ENCODE measurements around the gene FOSL2. TPM values are rescaled to one million over a fixed set of nuclear protein-coding genes. Genes with fewer than 3 reads are reported as not detected.

The FOSL2 gene
- total RNA-seq, 2 donors from 2014 or later = 1.4 to 3.8 TPM

DNA sequence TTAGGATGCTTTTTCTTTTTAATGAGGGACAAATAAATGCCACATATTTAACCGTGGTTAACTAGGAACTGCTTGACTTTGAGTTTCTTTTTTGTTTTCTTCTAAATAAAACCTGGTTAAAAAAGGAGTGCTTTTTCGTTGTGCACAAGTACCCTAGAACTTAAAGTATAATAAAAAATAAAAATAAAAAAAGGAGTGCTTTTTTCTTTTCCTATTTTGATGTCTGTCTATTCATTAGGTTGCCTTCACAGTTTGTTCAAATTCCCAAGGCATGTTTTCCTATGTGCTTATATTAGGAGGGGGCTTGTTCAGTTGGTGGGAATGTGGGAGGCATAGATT is 4.4 kb downstream of the FOSL2 start:
- 0% methylated on average over 1 of the region's 2 CpGs; no CpG with 5 or more reads in 1 of the 2 experiments for WGBS, 2 experiments (ENCODE audit: insufficient coverage in 1 of 2, insufficient read length in 1 of 2)
- Mint-ChIP-seq H3K27ac (no peak overlapping the region), H3K4me1 (peaks cover 15% of the 10 kb centered on the region), H3K4me3 (no peak overlapping the region), H3K9me3 (no peaks in the 10 kb centered on the region), H3K36me3 (ENCODE audit: low read depth) (no peaks in the 10 kb centered on the region), H3K27me3 (ENCODE audit: insufficient read depth) (no peaks in the 10 kb centered on the region)
- no peak overlapping the region for H3K4me3 ChIP-seq (ENCODE audit: low read length)
- peaks cover 8% of the 10 kb centered on the region for H3K4me1 ChIP-seq (ENCODE audit: control insufficient read depth, insufficient read depth, low read length)
- no peak for TF ChIP-seq CTCF (conservative IDR thresholded peaks at IDR 0.05)
- H3K9ac ChIP-seq (ENCODE audit: extremely low read depth, low read length, poor library complexity, severe bottlenecking) = no peak overlapping the region
- no peaks in the 10 kb centered on the region for H3K9me3 ChIP-seq (ENCODE audit: control insufficient read depth, low read length)
- no peaks in the 10 kb centered on the region for H3K36me3 ChIP-seq (ENCODE audit: control insufficient read depth, insufficient read depth, low read length)
- peaks cover 19% of the 10 kb centered on the region for H3K27me3 ChIP-seq (ENCODE audit: control insufficient read depth, insufficient read depth, low read length, poor library complexity, severe bottlenecking)
- H3K27ac ChIP-seq (ENCODE audit: low read depth, low read length) = no peak overlapping the region
- no peak for DNase-seq

GRCh38 chr2:28398101-28398834 is 5.6 kb downstream of the FOSL2 start:
- peaks cover 8% of the 10 kb centered on the region for H3K4me1 ChIP-seq (ENCODE audit: control insufficient read depth, insufficient read depth, low read length)
- H3K27ac ChIP-seq (ENCODE audit: low read depth, low read length) = no peak overlapping the region
- Mint-ChIP-seq H3K4me1 (peaks cover 15% of the 10 kb centered on the region), H3K4me3 (no peak overlapping the region), H3K36me3 (ENCODE audit: low read depth) (no peaks in the 10 kb centered on the region), H3K9me3 (no peaks in the 10 kb centered on the region), H3K27ac (no peak overlapping the region), H3K27me3 (ENCODE audit: insufficient read depth) (no peaks in the 10 kb centered on the region)
- peaks cover 3% of the 10 kb centered on the region for H3K36me3 ChIP-seq (ENCODE audit: control insufficient read depth, insufficient read depth, low read length)
- 93 to 96% methylated on average over 8 to 13 of the region's 13 CpGs for WGBS, 2 experiments (ENCODE audit: insufficient coverage in 1 of 2, insufficient read length in 1 of 2)
- no peak overlapping the region for H3K4me3 ChIP-seq (ENCODE audit: low read length)
- peaks cover 19% of the 10 kb centered on the region for H3K27me3 ChIP-seq (ENCODE audit: control insufficient read depth, insufficient read depth, low read length, poor library complexity, severe bottlenecking)
- no peaks in the 10 kb centered on the region for H3K9me3 ChIP-seq (ENCODE audit: control insufficient read depth, low read length)
- TF ChIP-seq CTCF (conservative IDR thresholded peaks at IDR 0.05) = no peak
- no peak for DNase-seq
- no peak overlapping the region for H3K9ac ChIP-seq (ENCODE audit: extremely low read depth, low read length, poor library complexity, severe bottlenecking)

DNA sequence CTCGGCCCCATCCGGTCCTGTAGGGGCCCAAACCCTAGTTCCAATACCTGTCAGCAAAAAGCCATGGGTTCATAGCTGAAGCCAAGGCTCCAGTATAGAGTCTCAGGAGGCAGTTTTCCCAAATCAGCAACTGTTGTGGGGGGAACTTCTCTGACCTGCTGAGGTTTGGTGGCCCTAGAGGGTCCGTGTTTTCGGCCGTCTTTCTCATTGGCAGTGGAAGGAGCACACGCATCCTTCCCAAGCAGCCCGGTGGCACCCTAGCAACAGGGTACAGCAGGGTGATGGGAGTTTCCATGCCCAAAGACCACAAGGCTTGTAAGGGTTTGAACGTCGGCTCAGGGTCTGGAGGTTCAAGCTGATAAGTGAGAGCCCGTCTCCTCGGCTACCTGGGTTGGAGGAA is 6.6 kb downstream of the FOSL2 start:
- H3K4me1 ChIP-seq (ENCODE audit: control insufficient read depth, insufficient read depth, low read length) = peaks cover 8% of the 10 kb centered on the region
- H3K27ac ChIP-seq (ENCODE audit: low read depth, low read length) = no peak overlapping the region
- H3K36me3 ChIP-seq (ENCODE audit: control insufficient read depth, insufficient read depth, low read length) = peaks cover 10% of the 10 kb centered on the region
- Mint-ChIP-seq H3K4me1 (peaks cover 12% of the 10 kb centered on the region), H3K27ac (no peak overlapping the region), H3K36me3 (ENCODE audit: low read depth) (no peaks in the 10 kb centered on the region), H3K4me3 (no peak overlapping the region), H3K27me3 (ENCODE audit: insufficient read depth) (no peaks in the 10 kb centered on the region), H3K9me3 (no peaks in the 10 kb centered on the region)
- 96 to 100% methylated on average over 10 to 11 of the region's 11 CpGs for WGBS, 2 experiments (ENCODE audit: insufficient coverage in 1 of 2, insufficient read length in 1 of 2)
- no peak for DNase-seq
- no peak overlapping the region for H3K9ac ChIP-seq (ENCODE audit: extremely low read depth, low read length, poor library complexity, severe bottlenecking)
- no peak for TF ChIP-seq CTCF (conservative IDR thresholded peaks at IDR 0.05)
- no peaks in the 10 kb centered on the region for H3K9me3 ChIP-seq (ENCODE audit: control insufficient read depth, low read length)
- peaks cover 13% of the 10 kb centered on the region for H3K27me3 ChIP-seq (ENCODE audit: control insufficient read depth, insufficient read depth, low read length, poor library complexity, severe bottlenecking)
- H3K4me3 ChIP-seq (ENCODE audit: low read length) = no peak overlapping the region

Data from endodermal cell (in vitro differentiated cells).